Caco-2 (cell line): ENCODE results near the gene ADAM23. TPM values are rescaled to one million over a fixed set of nuclear protein-coding genes. Genes with fewer than 3 reads are reported as not detected.
"Not testable (repeated sequence)": the region's sequence is repeated elsewhere in the genome, so short reads cannot be mapped to it uniquely, and the experiment has no call there.

Source experiments
- Bru-seq: library from RNA; stranded (reverse); fragments of 400-500 nt; gene quantifications from one replicate; lab custom pipeline; 2021; lab: Mats Ljungman, UMichigan
- BruChase-seq, 2 experiments: library from RNA; stranded (reverse); fragments of 400-500 nt; gene quantifications; one replicate each; lab custom pipeline; 2021; lab: Mats Ljungman, UMichigan
- BruUV-seq: library from RNA; stranded (reverse); fragments of 400-500 nt; replicated peaks from 2 replicates; lab custom pipeline; 2021; lab: Mats Ljungman, UMichigan
- CTCF ChIA-PET: fragments of 300-600 bp; sonication (Branson Sonifier 250); formaldehyde crosslinking; loops from one replicate; lab custom pipeline; 2022; ENCODE audit warnings: antibody characterized with exemption; lab: Charles Lee
- POLR2A ChIA-PET: fragments of 300-600 bp; sonication (Branson Sonifier 250); formaldehyde crosslinking; loops from one replicate; lab custom pipeline; 2022; ENCODE audit warnings: antibody characterized with exemption; lab: Charles Lee
- DNase-seq, 2 experiments: peaks; one replicate each; pipeline versions ENCODE4 v3.0.0 to v3.0.0-alpha.2; 2020 to 2022
- H3K27me3 ChIP-seq: replicated peaks from 2 replicates; pipeline ENCODE4 v1.6.0; 2011; ENCODE audit warnings: low read length; ENCODE audit not compliant: control insufficient read depth, insufficient read depth
- H3K36me3 ChIP-seq: 2 replicates; pipeline ENCODE4 v1.5.1; 2011; ENCODE audit warnings: low read length; ENCODE audit not compliant: control insufficient read depth, insufficient read depth
- H3K4me1 ChIP-seq: fragments of 250-450 bp; sonication (Bioruptor Pico); 2 replicates; pipeline ENCODE4 v1.5.1; 2020; ENCODE audit warnings: mild to moderate bottlenecking
- H3K4me3 ChIP-seq: 2 replicates; pipeline ENCODE4 v1.5.1; 2011; ENCODE audit warnings: low read depth, mild to moderate bottlenecking, control low read depth, low read length
- H3K9me3 ChIP-seq: fragments of 250-450 bp; sonication (Bioruptor Pico); 2 replicates; pipeline ENCODE4 v1.5.1; 2020; ENCODE audit warnings: mild to moderate bottlenecking, moderate library complexity
- H3K27ac Mint-ChIP-seq: one replicate; pipeline ENCODE4 v1.8.0; 2022; ENCODE audit warnings: mixed read lengths; ENCODE audit not compliant: unreplicated experiment
- H3K27me3 Mint-ChIP-seq: one replicate; pipeline ENCODE4 v1.8.0; 2022; ENCODE audit warnings: mixed read lengths; ENCODE audit not compliant: insufficient read depth, unreplicated experiment
- H3K36me3 Mint-ChIP-seq: one replicate; pipeline ENCODE4 v1.8.0; 2022; ENCODE audit warnings: mild to moderate bottlenecking, mixed read lengths; ENCODE audit not compliant: insufficient read depth, unreplicated experiment
- H3K4me1 Mint-ChIP-seq: one replicate; pipeline ENCODE4 v1.8.0; 2022; ENCODE audit warnings: low read depth, mixed read lengths; ENCODE audit not compliant: unreplicated experiment
- H3K4me3 Mint-ChIP-seq: one replicate; pipeline ENCODE4 v1.8.0; 2022; ENCODE audit warnings: mild to moderate bottlenecking, moderate library complexity, mixed read lengths; ENCODE audit not compliant: unreplicated experiment
- H3K9me3 Mint-ChIP-seq: one replicate; pipeline ENCODE4 v1.8.0; 2022; ENCODE audit warnings: mixed read lengths; ENCODE audit not compliant: unreplicated experiment
- intact Hi-C: fragments of 100-400 bp; cut with micrococcal nuclease; formaldehyde crosslinking; loops from one replicate; pipeline ENCODE4 v1.10.0; 2022; ENCODE audit not compliant: unreplicated experiment
- long read RNA-seq: library from polyadenylated mRNA; stranded (forward); transcript quantifications from one replicate; pipeline ENCODE4 v2.0.0, GENCODE V29; 2022
- total RNA-seq: library from RNA; stranded (reverse); gene quantifications from 2 replicates; pipeline ENCODE4 v1.2.3, GENCODE V29; 2022
- TF ChIP-seq, protein P1 (sequence below), 2 experiments: fragments of 200-600 bp in 1 of 2; IDR thresholded peaks; 1 replicate in 1 of 2; 2 replicates in 1 of 2; pipeline versions ENCODE4 v1.5.1 to v1.8.0; 2011 to 2022; ENCODE audit warnings: antibody characterized with exemption in 1 of 2, control low read depth in 1 of 2, inconsistent platforms in 1 of 2, low read depth in 1 of 2, low read length in 1 of 2, mild to moderate bottlenecking in 1 of 2, moderate library complexity in 1 of 2; ENCODE audit not compliant: insufficient read depth in 1 of 2, severe bottlenecking in 1 of 2, unreplicated experiment in 1 of 2

Gene ADAM23, protein sequence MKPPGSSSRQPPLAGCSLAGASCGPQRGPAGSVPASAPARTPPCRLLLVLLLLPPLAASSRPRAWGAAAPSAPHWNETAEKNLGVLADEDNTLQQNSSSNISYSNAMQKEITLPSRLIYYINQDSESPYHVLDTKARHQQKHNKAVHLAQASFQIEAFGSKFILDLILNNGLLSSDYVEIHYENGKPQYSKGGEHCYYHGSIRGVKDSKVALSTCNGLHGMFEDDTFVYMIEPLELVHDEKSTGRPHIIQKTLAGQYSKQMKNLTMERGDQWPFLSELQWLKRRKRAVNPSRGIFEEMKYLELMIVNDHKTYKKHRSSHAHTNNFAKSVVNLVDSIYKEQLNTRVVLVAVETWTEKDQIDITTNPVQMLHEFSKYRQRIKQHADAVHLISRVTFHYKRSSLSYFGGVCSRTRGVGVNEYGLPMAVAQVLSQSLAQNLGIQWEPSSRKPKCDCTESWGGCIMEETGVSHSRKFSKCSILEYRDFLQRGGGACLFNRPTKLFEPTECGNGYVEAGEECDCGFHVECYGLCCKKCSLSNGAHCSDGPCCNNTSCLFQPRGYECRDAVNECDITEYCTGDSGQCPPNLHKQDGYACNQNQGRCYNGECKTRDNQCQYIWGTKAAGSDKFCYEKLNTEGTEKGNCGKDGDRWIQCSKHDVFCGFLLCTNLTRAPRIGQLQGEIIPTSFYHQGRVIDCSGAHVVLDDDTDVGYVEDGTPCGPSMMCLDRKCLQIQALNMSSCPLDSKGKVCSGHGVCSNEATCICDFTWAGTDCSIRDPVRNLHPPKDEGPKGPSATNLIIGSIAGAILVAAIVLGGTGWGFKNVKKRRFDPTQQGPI
- total RNA-seq: 46.8 and 55.1 TPM in 2 replicates
- Bru-seq, nascent RNA: percentile 81 among the genes with signal in this experiment
- BruChase-seq, experiment 1, labeled RNA remaining after a 2-hour chase: percentile 90 among the genes with signal in this experiment
- BruChase-seq, experiment 2, labeled RNA remaining after a 6-hour chase: percentile 81 among the genes with signal in this experiment
- long read RNA-seq, full-length matches to known transcripts: 11 of 34 reads
- long read RNA-seq, partial matches to known transcripts: 9 of 34 reads
- long read RNA-seq, other reads (novel, unspliced or antisense): 14 of 34 reads

DNA sequence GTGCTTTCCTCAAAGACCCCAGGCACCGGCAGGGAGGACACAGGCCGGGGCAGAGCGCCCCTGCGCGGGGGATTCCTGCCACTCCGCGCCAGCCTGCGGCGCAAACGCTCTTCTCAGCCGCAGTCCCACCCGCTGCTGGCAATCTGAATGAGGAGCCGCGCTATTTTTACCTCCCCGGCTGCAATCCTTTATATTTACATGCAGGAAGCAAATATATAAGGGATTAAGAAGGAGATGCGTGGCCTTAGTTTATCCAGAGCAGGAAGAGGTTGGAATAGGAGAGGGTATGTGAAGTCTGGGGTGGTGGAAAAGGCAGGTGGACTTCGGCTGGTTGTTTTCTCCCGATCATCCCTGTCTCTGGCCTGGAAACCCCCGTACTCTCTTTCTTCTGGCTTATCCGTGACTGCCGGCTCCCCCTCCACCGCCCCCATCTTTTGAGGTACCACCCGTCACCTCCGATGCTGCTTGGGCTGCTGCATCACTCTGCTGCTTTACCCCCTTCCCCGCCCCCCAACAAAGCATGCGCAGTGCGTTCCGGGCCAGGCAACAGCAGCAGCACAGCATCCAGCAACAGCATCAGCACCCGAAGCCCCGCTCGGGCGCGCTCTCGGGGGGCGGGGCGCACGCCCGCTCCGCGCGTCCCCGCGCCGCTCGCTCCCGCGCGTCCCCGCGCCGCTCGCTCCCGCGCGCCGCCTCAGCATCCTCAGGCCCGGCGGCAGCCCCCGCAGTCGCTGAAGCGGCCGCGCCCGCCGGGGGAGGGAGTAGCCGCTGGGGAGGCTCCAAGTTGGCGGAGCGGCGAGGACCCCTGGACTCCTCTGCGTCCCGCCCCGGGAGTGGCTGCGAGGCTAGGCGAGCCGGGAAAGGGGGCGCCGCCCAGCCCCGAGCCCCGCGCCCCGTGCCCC, at the start of gene ADAM23:
Gene ADAM23, plus strand, starts transcription at position 700 of the 902 bp plus-strand sequence. CDS start 335 bp downstream, outside the sequence.
- Histone ChIP-seq H3K36me3 (no peaks in the 10 kb centered on the region), H3K27me3 (no peaks in the 10 kb centered on the region), H3K4me3 (peak within 1 kb of the TSS; percentile 78), H3K9me3 (no peaks in the 10 kb centered on the region), H3K4me1 (peaks cover 36% of the 10 kb centered on the region)
- peak; percentile 65 to 73 for DNase-seq
- Mint-ChIP-seq H3K27ac (peak within 1 kb of the TSS; percentile 48), H3K4me1 (peaks cover 21% of the 10 kb centered on the region), H3K27me3 (peaks cover 2% of the 10 kb centered on the region), H3K4me3 (peak within 1 kb of the TSS; percentile 85), H3K36me3 (no peaks in the 10 kb centered on the region), H3K9me3 (no peaks in the 10 kb centered on the region)
- no TSS peak for BruUV-seq
- CTCF ChIA-PET: no interaction called here
- POLR2A ChIA-PET: interaction anchor here (0.7 kb wide), 1 partner anchor 149 kb away, joined by 3 read pairs; no protein-coding TSS in a partner anchor
- intact Hi-C loops: loop anchor here (1.0 to 5.0 kb wide), 2 partner anchors 51 to 281 kb away; no protein-coding TSS in a partner anchor
- TF ChIP-seq, protein P1, sequence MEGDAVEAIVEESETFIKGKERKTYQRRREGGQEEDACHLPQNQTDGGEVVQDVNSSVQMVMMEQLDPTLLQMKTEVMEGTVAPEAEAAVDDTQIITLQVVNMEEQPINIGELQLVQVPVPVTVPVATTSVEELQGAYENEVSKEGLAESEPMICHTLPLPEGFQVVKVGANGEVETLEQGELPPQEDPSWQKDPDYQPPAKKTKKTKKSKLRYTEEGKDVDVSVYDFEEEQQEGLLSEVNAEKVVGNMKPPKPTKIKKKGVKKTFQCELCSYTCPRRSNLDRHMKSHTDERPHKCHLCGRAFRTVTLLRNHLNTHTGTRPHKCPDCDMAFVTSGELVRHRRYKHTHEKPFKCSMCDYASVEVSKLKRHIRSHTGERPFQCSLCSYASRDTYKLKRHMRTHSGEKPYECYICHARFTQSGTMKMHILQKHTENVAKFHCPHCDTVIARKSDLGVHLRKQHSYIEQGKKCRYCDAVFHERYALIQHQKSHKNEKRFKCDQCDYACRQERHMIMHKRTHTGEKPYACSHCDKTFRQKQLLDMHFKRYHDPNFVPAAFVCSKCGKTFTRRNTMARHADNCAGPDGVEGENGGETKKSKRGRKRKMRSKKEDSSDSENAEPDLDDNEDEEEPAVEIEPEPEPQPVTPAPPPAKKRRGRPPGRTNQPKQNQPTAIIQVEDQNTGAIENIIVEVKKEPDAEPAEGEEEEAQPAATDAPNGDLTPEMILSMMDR (IDR thresholded peaks at IDR 0.05; ENCODE audit: insufficient read depth in 1 of 2, low read depth in 1 of 2, low read length in 1 of 2, severe bottlenecking in 1 of 2, unreplicated experiment in 1 of 2): peak in 1 of 2 experiments; percentile 31

DNA sequence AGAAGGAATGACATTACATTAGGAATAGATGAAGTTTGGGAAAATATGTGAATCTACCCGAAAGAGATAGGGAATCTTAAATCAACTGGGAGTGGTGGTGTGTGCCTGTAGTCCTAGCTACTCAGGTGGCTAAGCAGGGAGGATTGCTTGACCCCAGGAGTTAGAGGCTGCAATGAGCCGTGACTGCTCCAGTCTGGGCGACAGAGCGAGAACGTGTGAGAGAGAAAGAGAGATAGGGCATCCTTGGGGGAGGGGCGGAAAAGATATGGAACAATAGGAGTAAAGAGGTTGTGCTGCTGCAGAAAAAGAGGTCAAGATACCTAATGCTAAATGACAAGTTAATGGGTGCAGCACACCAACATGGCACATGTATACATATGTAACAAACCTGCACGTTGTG, 47.1 kb upstream of the ADAM23 start:
- Histone ChIP-seq H3K9me3 (0 out of 2 replicates have a peak, but pooled peaks cover 3% of the 10 kb centered on the region), H3K27me3 (no peaks in the 10 kb centered on the region), H3K4me3 (no peak overlapping the region), H3K36me3 (no peaks in the 10 kb centered on the region), H3K4me1 (no peaks in the 10 kb centered on the region)
- no TSS peak for BruUV-seq
- H3K27me3 Mint-ChIP-seq: no peaks in the 10 kb centered on the region
- intact Hi-C loops: no loop called here
- TF ChIP-seq, protein P1 (IDR thresholded peaks at IDR 0.05; ENCODE audit: insufficient read depth in 1 of 2, low read depth in 1 of 2, low read length in 1 of 2, severe bottlenecking in 1 of 2, unreplicated experiment in 1 of 2): no peak
- no peak for DNase-seq
- no peak overlapping the region for H3K27ac Mint-ChIP-seq
- H3K36me3 Mint-ChIP-seq: peaks cover 8% of the 10 kb centered on the region
- no peak overlapping the region for H3K4me3 Mint-ChIP-seq
- H3K9me3 Mint-ChIP-seq: peaks cover 9% of the 10 kb centered on the region
- H3K4me1 Mint-ChIP-seq: peaks cover 4% of the 10 kb centered on the region
- ChIA-PET POLR2A (no interaction called here), CTCF (no interaction called here)

DNA sequence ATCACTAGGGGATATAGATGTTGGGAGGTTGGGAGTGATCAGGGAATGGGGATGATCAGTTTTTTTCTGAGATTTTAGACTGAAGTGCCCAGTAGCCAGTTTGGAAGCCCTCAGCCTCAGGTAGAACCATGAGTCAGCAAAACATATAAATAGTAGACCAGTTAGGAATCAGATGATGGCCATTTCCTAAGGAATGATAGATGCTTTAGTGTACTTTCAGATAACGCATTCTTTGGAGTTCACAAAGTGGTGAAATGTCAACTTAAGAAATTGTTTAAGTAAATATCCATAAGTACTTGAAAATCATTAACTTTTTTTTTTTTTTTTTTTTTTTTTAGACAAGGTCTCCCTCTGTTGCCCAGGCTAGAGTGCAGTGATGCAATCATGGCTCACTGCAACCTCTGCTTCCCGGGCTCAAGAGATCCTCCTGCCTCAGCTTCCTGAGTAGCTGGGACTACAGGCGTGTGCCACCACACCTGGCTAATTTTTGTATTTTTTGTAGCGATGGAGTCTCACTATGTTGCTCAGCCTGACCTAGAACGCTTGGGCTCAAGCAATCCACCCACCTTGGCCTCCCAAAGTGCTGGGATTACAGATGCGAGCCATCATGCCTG, 40.3 kb upstream of the ADAM23 start:
- H3K9me3 ChIP-seq, H3K4me3 Mint-ChIP-seq, CTCF ChIA-PET, H3K27me3 ChIP-seq, H3K9me3 Mint-ChIP-seq, POLR2A ChIA-PET, H3K4me1 Mint-ChIP-seq, BruUV-seq, H3K4me3 ChIP-seq, H3K36me3 ChIP-seq, H3K27me3 Mint-ChIP-seq, H3K27ac Mint-ChIP-seq: not testable (repeated sequence)
- intact Hi-C loops: loop anchor here (2.0 to 10.0 kb wide), 2 partner anchors 44 to 362 kb away; partner anchors contain the start of genes FASTKD2 and MDH1B
- H3K4me1 ChIP-seq: peaks cover 11% of the 10 kb centered on the region
- DNase-seq: peak; percentile 41 to 46
- H3K36me3 Mint-ChIP-seq: peaks cover 19% of the 10 kb centered on the region
